Suppressor macrophage treated with lipopolysaccharide for 1 hour (primary cell): Measurements from ENCODE around the gene MBIP.
A peak's percentile ranks its signal among the peaks of the same experiment; 100 is the strongest.

Experiments used
- DNase-seq, 3 donors: peaks; one replicate each; pipeline ENCODE4 v3.0.0-alpha.2; 2020 to 2022

The MBIP gene

DNA sequence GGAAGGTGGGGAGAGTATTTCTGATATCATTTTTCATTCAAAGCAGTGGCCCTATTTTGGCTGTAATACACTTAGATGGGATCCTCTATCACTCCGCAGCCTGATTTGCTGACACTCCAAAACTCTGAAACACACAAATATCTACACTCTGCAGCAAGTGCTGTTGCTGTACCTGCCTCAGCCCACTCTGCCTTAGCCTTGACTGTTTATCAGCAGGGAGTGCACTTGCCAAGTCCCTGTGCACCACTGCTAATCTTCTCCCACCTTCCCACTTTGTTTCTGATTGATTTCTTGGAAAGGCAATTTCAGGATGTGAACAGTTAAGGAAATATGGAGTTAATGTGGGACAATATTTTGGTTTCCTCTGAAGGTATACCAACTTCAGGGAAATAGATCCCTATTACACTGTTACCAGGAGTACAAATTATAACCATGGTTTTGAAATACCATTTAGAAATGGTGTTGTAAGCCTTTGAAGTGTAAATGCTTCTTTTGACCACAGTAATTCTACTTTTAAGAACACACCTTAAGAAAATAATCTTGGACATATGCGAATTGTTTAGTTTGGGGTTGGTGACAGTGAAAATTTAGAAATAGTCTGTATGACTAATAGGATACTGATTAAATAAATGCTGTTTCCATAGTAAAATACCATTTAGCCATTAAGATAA lies 59.3 kb downstream of the MBIP start:
- DNase-seq, result no peak

DNA sequence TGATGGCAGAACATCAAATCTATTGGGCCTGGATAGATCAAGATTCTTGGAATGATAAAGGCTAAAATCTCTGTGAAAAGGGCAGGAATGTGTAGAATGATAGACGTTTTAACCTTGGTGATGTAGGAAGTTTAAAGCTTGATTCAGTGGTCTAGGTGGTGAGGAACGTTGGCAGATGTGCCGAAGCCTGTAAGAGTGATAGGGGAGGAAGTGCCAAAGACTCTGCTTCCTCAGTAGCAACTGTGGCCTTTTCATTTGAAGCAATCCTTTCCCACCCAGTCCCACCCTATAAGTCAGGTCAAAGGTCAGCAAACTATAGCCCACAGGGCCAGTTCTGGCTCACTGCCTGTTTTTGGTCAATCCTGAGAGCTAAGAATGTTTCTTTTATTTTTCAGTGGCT lies 62.2 kb downstream of the MBIP start:
- no peak for DNase-seq

DNA sequence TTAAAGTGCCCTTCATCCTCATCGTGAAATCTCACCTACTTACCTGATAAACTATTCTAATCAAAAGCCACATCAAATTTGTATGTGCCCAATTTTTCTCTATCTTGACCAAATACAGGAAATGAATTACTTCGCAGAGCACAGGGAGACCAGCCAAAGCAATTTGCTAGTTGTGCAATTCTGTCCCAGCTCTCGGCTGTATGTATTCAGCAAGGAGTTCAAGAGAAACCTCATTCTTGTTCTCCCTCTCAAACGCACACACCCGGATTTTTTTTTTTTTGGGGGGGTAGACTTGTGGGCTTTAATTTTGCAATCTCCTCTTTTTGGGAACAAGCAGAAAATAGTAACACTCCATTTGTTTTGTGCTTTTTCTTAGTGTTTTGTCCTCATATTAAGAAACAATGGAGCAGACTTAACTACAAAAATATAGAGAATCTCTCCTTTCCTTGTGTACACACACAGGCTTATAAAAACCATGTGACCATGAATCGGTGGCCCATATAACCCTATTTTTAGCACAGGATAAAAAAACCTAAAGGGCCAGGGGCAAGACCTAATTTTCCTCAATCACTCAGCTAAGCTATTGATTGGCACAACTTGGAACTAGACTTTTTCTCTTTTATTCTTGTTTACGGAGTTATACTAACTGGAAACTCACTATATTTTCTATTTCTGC lies 64.2 kb downstream of the MBIP start:
- DNase-seq, result peak; percentile 18 to 27 (median 27)

DNA sequence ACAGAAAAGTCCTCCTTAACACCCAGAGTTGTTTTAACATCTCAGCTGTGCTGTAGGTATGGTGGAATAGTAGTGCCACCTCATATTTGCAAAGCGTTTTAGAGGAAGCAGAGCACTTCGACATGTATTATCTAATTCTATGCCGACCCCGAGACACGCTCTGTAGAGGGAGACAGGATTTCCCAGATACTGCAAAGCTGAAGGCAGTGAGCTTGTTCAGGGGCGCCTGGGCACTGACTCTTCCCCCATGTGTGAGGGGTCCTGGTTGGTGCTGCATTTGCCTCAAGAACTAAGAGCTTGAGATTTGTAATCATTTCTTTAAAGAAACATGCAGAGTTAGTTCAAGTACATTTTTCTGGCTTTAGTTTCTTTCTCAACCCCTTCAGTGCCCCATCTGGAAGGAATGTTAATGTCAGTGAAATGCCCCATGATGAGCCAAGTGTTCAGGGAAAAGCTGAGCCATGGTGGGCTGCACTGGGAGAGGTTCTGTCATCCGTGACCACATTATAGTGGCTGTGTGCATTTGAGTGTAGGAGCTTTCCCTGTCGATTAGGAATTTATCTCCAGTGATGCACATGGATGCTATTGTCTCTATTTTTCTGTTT lies 66.3 kb downstream of the MBIP start:
- no peak for DNase-seq
